Skin of body (tissue), 2 donors: ENCODE results near the gene CFAP58. TPM values are rescaled to one million over a fixed set of nuclear protein-coding genes. Genes with fewer than 3 reads are reported as not detected.

Experiments used
- DNase-seq: peaks from one replicate; lab custom pipeline; 2025; lab: John Stamatoyannopoulos, UW
- total RNA-seq: library from RNA; depleted of rRNA; stranded (reverse); fragments of >200 nt; gene quantifications from one replicate; pipeline ENCODE4 v1.2.3, GENCODE V29; 2014

The CFAP58 gene
- total RNA-seq, 1 donor from 2014 or later, result 0.39 TPM

DNA sequence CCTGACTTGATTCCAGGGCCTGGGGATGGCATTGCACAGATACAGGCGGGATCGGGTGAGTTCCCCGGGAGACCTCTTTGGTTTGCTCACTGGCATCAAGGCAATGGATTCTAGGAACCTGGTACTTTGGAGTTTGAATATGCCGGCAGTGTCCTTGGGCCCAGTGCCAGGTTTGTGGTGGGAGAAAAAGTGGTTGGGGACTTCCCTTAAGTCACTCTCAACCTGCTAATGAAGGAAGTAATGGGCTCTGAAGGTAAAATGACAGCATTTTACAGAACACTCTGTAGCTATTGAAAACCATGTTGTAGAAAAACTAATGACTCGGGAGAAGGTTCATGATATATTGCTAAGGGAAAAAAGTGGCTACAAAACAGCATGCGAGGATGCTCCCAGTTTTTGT lies 129.9 kb downstream of the CFAP58 start:
- DNase-seq, result no peak

DNA sequence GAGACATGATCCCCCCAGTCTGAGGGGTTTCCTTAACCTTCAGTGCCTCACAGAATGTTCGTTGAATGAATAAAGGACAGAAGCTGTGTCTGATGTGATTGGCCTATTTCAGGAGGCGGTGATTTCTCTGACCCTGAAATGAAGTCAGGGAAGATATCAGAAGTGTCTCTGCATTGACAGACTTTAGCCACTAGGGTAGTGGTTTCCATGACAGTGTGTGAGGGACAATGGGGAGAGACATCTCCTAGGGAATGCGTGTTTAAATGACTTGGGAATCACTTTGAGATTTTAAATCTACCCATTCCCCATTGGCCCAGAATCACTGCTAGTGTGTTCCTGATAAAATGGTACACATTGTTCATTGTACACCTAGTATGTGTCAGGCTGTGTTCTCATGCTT lies 132.0 kb downstream of the CFAP58 start:
- DNase-seq, result no peak

DNA sequence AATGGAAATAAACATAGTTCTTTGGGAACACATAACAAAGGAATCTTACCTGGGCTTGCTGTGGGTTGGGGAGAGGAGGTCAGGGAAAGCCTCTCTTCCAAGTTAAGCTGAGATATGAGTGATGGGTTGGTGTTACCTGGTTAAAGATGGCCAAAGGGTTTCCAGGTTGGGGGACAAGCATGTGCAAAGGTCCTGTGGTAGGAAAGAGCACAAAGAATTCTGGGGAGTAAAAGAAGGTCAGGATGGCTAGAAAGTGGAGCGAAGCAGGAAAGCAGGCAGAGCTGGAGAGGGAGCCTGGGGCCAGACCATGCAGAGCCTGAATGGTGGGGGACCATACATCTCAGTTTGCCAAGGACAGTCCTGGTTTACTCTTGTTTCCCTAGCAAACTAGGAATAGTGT lies 133.2 kb downstream of the CFAP58 start:
- DNase-seq, result no peak

DNA sequence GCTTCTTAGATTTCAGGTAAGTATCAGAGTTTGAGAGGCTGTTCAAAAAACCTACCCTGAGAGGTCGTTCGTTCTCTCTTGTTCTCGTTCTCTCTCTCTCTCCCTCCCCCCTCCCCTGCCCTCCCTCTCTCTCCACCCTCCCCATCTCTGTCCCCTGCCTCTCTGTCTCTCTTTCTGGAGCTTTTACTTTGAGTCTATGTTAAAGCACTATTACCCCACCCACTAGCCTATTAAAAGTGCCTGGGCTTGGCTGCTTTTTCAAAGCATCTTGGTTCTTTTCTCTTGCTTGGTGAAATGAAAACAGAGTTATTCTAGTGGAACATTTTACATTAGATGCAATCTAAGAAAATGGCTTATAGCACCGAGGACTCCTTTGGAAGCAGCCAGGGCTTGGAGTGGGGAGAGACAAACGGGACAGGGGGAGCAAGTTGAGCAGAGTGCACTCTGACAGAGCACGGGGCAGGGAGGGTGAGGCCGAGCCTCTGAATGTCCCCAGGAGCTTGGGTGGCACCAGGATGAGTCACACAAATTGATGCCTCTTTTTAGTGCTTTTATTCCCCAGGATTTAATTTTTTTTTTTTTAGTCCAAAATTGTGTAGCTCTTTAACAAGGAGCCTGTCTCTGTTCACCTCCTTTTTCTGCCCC lies 134.3 kb downstream of the CFAP58 start:
- no peak for DNase-seq

DNA sequence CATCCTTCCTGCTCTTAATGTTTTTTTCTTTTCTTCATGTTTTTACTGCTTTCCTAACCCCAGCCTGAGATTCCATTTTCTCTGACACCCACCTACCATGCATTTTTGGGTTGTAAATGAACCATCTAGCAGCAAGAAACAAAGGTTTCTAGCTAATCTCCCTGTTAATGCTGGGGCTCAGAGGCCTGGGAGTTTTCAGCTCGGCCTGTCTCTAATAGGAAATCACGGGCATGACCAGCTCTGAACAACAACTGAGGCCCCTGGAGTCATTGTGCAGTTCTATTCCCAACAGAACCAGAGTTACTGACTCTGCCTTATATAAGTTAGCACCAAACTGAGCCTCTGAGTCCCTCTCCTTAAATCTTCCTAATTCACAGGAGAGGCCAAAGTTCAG lies 134.8 kb downstream of the CFAP58 start:
- DNase-seq, result no peak

DNA sequence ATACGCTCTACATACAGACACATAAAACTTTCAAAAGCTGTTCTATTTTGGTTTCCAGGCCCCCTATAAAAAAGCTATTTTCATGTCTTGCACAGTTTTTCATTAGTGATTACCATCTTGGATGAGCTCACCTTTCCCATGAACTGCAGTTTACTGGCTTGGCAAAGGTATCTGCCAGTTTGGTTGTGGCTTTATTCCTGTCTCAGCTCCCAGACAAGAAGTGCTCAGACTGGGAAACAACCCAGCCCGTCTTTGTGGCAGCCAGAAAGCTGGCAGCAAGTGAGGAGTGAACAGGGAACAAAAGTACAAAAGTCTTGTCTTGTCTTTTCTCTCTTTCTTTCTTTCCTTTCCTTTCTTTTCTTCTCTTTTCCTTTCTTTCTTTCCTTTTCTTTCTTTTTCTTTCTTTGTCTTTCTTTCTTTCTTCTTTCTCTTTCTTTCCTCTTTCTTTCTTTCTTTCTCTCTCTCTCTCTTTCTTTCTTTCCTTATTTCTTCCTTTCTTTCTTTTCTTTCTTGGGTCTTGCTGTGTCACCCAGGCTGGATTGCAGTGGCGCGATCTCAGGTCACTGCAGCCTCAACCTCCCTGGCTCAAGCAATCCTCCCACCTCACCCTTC lies 138.8 kb downstream of the CFAP58 start:
- no peak for DNase-seq

DNA sequence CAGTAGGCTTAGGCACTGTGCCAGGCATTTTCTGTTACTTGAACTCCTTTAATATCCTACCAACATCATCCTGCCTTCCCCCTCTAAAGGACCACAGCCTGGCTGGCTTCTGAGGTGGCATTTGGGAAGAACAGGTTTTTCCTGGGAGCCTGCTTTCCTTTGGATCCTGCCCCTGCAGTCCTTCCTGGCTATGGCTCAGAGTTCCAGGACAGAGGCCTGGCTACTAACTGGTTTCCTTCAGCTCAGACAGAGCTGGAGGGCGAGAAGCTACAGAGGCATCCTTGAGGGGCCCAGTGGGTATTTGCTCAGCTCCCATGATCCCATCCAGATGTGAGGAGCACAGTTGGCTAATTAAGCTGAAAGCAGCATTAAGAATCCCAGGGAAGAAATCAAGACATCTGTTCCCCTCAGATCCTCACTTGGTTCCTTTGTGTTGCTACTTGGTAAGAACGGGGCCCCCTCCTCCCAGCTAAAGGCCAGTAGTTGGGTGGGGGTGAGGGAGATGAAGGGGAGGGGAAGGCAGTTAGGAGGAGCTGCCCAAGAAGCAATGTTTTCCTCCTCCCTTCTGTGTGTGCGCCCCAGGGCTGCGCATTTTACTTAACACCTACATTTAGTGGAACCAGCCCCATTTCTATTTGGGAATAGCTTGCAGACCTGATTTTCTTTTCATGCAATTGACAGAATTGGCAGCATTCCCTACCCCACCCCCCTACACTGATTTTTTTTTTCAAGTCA lies 144.9 kb downstream of the CFAP58 start:
- no peak for DNase-seq

DNA sequence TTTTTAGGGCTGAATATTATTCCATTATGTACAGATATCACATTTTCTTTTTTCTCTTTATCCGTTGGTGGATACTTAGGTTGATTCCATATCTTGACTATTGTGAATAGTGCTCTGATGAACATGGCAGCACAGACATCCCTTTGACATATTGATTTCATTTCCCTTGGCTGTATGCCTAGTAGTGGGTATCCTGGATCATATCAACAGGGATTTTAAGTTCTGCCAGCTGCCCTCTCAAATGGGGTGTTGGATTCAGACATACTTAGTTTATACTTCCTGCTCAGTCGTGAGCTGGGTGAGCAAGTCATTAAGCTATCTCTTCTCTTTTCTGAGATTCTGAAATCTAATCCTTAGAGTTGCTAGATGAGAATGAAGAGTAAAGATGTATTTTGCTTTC lies 147.8 kb downstream of the CFAP58 start:
- no peak for DNase-seq

DNA sequence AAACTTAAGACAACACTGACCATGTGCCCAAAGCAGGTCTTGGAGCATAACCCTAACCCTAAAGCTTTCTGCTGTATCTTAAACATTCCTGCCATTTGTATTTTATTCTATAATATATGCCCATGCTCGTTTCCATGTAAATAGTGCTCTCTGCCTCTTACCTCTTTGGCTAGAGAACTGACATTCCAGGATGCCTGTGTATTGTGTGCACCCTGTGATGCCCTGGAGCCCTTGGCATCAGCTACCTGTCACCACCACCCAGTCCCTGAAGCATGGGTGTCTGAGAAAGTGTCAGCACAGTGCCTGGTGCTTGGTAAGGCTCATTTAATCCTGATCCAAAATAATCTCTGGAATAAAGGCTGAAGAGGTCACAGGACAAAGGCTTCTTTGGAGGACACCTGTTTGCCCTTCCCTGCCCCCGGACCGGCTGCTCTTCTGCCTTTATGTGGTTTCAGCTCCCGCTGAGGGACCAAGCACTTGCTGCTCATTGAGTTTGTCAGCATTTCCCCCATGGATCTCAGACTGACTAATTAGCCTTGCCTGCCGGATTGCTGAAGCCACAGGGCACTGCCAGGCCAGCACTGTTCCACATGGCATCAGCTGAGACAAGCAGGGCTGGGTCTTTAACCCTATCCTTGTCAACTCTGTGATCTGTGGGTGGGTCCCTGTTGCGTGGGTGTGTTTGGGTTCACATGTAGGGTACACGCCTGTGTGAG lies 148.4 kb downstream of the CFAP58 start:
- no peak for DNase-seq

DNA sequence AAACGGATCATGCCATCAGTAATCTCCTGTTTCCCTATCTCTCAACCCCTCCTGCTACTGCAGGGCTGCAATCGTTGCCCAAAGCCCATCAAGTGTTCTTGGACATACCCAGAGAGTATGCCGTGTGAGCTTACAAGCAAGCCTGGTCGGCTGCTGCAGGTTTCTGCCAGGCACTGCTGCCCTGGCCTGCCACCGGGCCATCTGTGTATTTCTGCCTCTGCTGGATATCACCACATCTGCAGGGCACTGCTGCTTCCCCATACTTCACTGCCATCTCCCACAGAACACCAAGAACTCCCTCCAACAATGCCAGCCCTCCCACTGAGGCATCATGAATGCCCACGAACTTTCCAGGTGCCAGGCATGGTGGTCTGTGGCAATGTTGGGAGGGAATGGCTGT lies 149.3 kb downstream of the CFAP58 start:
- DNase-seq, result no peak

Other genes starting within 250 kb of the CFAP58 start
- gene SFR1, start 231.7 kb upstream of the CFAP58 start, total RNA-seq, result 5.6 TPM
- 1.6 TPM for gene CFAP43, start 121.5 kb upstream of the CFAP58 start, total RNA-seq
- 46.6 TPM for gene GSTO1, start 98.9 kb upstream of the CFAP58 start, total RNA-seq
- 6.3 TPM for gene GSTO2, start 84.6 kb upstream of the CFAP58 start, total RNA-seq
- gene ITPRIP, start 15.4 kb upstream of the CFAP58 start, total RNA-seq, result 13.0 TPM